Measurements from ENCODE around the gene GPRC5C.

Gene GPRC5C

GRCh38 chr17:74407384-74407783 lies 24.5 kb upstream of the GPRC5C start:
- DNase-seq, result no peak

GRCh38 chr17:74408262-74408661 lies 23.6 kb upstream of the GPRC5C start:
- no peak for DNase-seq

- no peak for DNase-seq
Observed at GRCh38 chr17:74408815-74409214, 23.1 kb upstream of the GPRC5C start.

- no peak for DNase-seq
Observed at GRCh38 chr17:74410001-74410443, 21.9 kb upstream of the GPRC5C start.

GRCh38 chr17:74412581-74412980 lies 19.3 kb upstream of the GPRC5C start:
- DNase-seq, result no peak

- no peak for DNase-seq
Observed at GRCh38 chr17:74413491-74413890, 18.4 kb upstream of the GPRC5C start.

- no peak for DNase-seq
Observed at GRCh38 chr17:74414510-74414909, 17.4 kb upstream of the GPRC5C start.

- no peak for DNase-seq
Observed at GRCh38 chr17:74415608-74416396, 16.1 kb upstream of the GPRC5C start.

- DNase-seq, result peak; percentile 8
Observed at GRCh38 chr17:74417178-74418045, 14.5 kb upstream of the GPRC5C start.

- no peak for DNase-seq
Observed at GRCh38 chr17:74419928-74420411, 11.9 kb upstream of the GPRC5C start.

GRCh38 chr17:74424117-74424516 lies 7.8 kb upstream of the GPRC5C start:
- no peak for DNase-seq

- no peak for DNase-seq
Observed at GRCh38 chr17:74424657-74425056, 7.2 kb upstream of the GPRC5C start.

- DNase-seq, result no peak
Observed at GRCh38 chr17:74426551-74427047, 5.3 kb upstream of the GPRC5C start.

GRCh38 chr17:74427048-74427762 lies 4.7 kb upstream of the GPRC5C start:
- no peak for DNase-seq

- DNase-seq, result no peak
Observed at GRCh38 chr17:74427763-74428153, 4.1 kb upstream of the GPRC5C start.

GRCh38 chr17:74429604-74430384 lies 2.1 kb upstream of the GPRC5C start:
- no peak for DNase-seq

GRCh38 chr17:74430385-74430705 lies 1.5 kb upstream of the GPRC5C start:
- DNase-seq, result no peak

- no peak for DNase-seq
Observed at GRCh38 chr17:74430706-74431567, 951 bp upstream of the GPRC5C start.

GRCh38 chr17:74432424-74432690 lies 469 bp downstream of the GPRC5C start:
- DNase-seq, result no peak

- DNase-seq, result no peak
Observed at GRCh38 chr17:74432766-74433391, 991 bp downstream of the GPRC5C start.
